Measurements from ENCODE around the gene LOC101059915.

The LOC101059915 gene

DNA sequence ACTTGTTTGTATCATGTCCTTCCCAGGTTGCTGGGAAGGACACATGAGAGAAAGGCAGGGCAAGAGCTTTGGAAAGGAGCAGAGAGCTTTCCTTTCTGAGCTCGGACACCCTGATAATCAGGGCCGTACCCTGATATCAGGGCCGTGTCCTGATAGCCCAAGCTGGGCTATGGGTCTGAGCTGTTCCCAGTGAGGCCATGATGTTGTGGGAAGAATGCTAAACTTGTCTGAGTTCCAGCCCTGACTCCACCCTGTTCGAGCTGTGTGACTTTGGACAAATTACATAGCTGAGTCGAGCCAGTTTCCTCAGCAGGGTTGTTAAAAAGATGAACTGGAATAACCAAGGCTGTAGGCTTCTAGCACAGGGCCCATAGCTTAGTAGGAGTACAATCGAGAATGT lies 45.7 kb upstream of the LOC101059915 start:
- H3K27ac Mint-ChIP-seq: no peak overlapping the region
- TF ChIP-seq, protein P1, sequence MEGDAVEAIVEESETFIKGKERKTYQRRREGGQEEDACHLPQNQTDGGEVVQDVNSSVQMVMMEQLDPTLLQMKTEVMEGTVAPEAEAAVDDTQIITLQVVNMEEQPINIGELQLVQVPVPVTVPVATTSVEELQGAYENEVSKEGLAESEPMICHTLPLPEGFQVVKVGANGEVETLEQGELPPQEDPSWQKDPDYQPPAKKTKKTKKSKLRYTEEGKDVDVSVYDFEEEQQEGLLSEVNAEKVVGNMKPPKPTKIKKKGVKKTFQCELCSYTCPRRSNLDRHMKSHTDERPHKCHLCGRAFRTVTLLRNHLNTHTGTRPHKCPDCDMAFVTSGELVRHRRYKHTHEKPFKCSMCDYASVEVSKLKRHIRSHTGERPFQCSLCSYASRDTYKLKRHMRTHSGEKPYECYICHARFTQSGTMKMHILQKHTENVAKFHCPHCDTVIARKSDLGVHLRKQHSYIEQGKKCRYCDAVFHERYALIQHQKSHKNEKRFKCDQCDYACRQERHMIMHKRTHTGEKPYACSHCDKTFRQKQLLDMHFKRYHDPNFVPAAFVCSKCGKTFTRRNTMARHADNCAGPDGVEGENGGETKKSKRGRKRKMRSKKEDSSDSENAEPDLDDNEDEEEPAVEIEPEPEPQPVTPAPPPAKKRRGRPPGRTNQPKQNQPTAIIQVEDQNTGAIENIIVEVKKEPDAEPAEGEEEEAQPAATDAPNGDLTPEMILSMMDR (conservative IDR thresholded peaks at IDR 0.05): no peak
- 87 to 94% methylated on average over 2 to 6 of the region's 6 CpGs for WGBS, 2 experiments (ENCODE audit: insufficient coverage in 1 of 2, insufficient read length in 1 of 2)

DNA sequence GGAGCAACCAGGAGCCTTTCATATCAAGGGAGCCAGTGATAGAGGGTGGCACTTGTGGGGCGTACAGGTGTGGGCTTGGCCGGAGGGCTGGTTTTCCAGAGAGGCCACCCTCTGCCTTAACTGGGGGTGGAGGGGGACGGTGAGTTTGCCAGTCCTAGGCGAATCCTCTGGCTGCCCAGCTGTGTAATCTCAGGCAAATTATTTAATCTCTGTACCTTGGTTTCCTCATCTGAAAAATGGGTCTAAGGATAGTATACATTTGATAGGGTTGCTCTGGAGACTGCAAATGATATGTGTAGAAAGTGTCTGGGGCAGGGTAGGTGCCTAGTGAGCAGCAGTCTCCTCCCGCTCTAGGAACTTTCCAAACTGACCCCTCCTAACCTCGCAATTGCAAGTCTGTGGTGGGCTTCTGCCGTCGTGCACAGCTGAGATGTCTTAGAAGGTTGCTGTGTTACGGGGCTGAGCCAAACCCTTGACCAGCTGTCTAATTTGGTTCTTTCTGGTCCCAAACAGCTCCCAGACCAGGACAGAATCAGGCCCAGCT lies 45.2 kb upstream of the LOC101059915 start:
- no peaks in the 10 kb centered on the region for H3K4me1 ChIP-seq (ENCODE audit: control insufficient read depth, insufficient read depth, low read length)
- H3K4me3 ChIP-seq (ENCODE audit: low read length): no peak overlapping the region
- no peak overlapping the region for H3K4me3 Mint-ChIP-seq
- TF ChIP-seq, protein P1 (conservative IDR thresholded peaks at IDR 0.05): no peak
- H3K9me3 ChIP-seq (ENCODE audit: control insufficient read depth, low read length): no peaks in the 10 kb centered on the region
- no peak overlapping the region for H3K27ac ChIP-seq (ENCODE audit: low read depth, low read length)
- H3K36me3 Mint-ChIP-seq (ENCODE audit: low read depth): no peaks in the 10 kb centered on the region
- no peaks in the 10 kb centered on the region for H3K36me3 ChIP-seq (ENCODE audit: control insufficient read depth, insufficient read depth, low read length)
- H3K9me3 Mint-ChIP-seq: peaks cover 77% of the 10 kb centered on the region
- 80 to 94% methylated on average over 1 to 8 of the region's 9 CpGs for WGBS, 2 experiments (ENCODE audit: insufficient coverage in 1 of 2, insufficient read length in 1 of 2)
- DNase-seq: no peak
- no peaks in the 10 kb centered on the region for H3K27me3 ChIP-seq (ENCODE audit: control insufficient read depth, insufficient read depth, low read length, poor library complexity, severe bottlenecking)
- H3K27me3 Mint-ChIP-seq (ENCODE audit: insufficient read depth): no peaks in the 10 kb centered on the region
- H3K9ac ChIP-seq (ENCODE audit: extremely low read depth, low read length, poor library complexity, severe bottlenecking): no peak overlapping the region
- H3K4me1 Mint-ChIP-seq: no peaks in the 10 kb centered on the region
- H3K27ac Mint-ChIP-seq: no peak overlapping the region

More for the DNA sequence above, 45.7 kb upstream of the LOC101059915 start:
- Mint-ChIP-seq H3K36me3 (ENCODE audit: low read depth) (no peaks in the 10 kb centered on the region), H3K4me1 (no peaks in the 10 kb centered on the region), H3K4me3 (no peak overlapping the region), H3K27me3 (ENCODE audit: insufficient read depth) (no peaks in the 10 kb centered on the region), H3K9me3 (peaks cover 76% of the 10 kb centered on the region)
- Histone ChIP-seq H3K36me3 (ENCODE audit: control insufficient read depth, insufficient read depth, low read length) (no peaks in the 10 kb centered on the region), H3K4me1 (ENCODE audit: control insufficient read depth, insufficient read depth, low read length) (no peaks in the 10 kb centered on the region), H3K27me3 (ENCODE audit: control insufficient read depth, insufficient read depth, low read length, poor library complexity, severe bottlenecking) (no peaks in the 10 kb centered on the region), H3K4me3 (ENCODE audit: low read length) (no peak overlapping the region), H3K9me3 (ENCODE audit: control insufficient read depth, low read length) (no peaks in the 10 kb centered on the region), H3K27ac (ENCODE audit: low read depth, low read length) (no peak overlapping the region), H3K9ac (ENCODE audit: extremely low read depth, low read length, poor library complexity, severe bottlenecking) (no peak overlapping the region)
- DNase-seq: no peak

DNA sequence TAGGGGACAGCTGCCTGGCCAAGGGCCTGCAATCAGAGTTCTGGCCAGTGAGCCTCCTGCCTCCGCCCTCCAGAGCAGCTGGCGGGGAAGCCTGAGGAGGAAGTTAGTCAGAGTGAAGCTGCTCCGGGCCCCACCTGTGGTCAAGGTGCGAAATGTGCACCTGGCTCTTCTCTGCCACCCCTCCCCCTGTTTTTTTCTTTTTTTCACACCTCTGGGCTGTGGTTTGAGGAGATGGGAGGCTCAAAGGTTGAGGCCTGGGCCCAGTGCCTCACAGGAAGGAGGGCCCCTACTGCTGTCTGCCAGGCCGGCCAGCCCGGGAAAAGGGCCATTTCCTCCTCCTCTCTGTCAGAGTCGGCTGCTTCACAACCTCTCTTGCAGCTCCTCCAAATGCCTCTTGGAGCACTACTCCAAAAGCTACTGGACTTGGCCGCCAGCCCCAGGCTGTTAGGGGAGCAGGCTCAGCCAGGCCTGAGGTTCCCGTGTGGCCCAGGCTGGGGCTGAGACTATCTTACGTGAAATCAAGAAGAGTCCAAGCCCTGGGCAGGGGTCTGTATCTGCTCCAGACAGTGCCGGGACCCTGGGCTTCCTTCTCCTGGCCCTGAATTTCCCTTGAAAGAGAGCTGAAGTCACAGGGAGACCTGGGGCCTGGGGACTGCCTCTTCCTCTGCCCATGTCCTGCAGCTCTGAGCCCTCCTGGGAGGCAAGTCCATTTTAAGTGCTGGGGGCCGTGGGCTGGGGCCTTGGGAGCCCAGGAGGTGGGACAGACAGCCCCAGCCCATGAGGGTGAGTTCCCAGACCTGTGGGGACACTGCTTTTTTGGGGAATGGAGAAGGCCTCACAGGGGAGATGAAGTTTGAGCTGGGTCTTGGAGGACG lies 44.5 kb upstream of the LOC101059915 start:
- Mint-ChIP-seq H3K27ac (peak overlapping the region; percentile 75), H3K27me3 (ENCODE audit: insufficient read depth) (no peaks in the 10 kb centered on the region), H3K36me3 (ENCODE audit: low read depth) (no peaks in the 10 kb centered on the region), H3K9me3 (peaks cover 75% of the 10 kb centered on the region), H3K4me3 (no peak overlapping the region), H3K4me1 (no peaks in the 10 kb centered on the region)
- H3K4me3 ChIP-seq (ENCODE audit: low read length): no peak overlapping the region
- H3K36me3 ChIP-seq (ENCODE audit: control insufficient read depth, insufficient read depth, low read length): no peaks in the 10 kb centered on the region
- H3K9me3 ChIP-seq (ENCODE audit: control insufficient read depth, low read length): no peaks in the 10 kb centered on the region
- H3K4me1 ChIP-seq (ENCODE audit: control insufficient read depth, insufficient read depth, low read length): no peaks in the 10 kb centered on the region
- no peak overlapping the region for H3K9ac ChIP-seq (ENCODE audit: extremely low read depth, low read length, poor library complexity, severe bottlenecking)
- TF ChIP-seq, protein P1 (conservative IDR thresholded peaks at IDR 0.05): peak; percentile 42
- no peaks in the 10 kb centered on the region for H3K27me3 ChIP-seq (ENCODE audit: control insufficient read depth, insufficient read depth, low read length, poor library complexity, severe bottlenecking)
- 62% methylated on average over 11 of the region's 13 CpGs; no CpG with 5 or more reads in 1 of the 2 experiments for WGBS, 2 experiments (ENCODE audit: insufficient coverage in 1 of 2, insufficient read length in 1 of 2)
- no peak overlapping the region for H3K27ac ChIP-seq (ENCODE audit: low read depth, low read length)
- DNase-seq: peak; percentile 88
